Left ventricle myocardium inferior (tissue), 1 donor: Measurements from ENCODE around the gene PSD2. TPM values are rescaled to one million over a fixed set of nuclear protein-coding genes. Genes with fewer than 3 reads are reported as not detected.

ENCODE experiments used
- DNase-seq: peaks from one replicate; pipeline ENCODE4 v3.0.0-alpha.2; 2020
- H3K27ac ChIP-seq: fragments of 200-600 bp; replicated peaks from 2 replicates; pipeline ENCODE4 v1.8.0; 2021
- H3K27me3 ChIP-seq: fragments of 200-600 bp; 2 replicates; pipeline ENCODE4 v1.8.0; 2021; ENCODE audit warnings: low read depth
- H3K36me3 ChIP-seq: fragments of 200-600 bp; 2 replicates; pipeline ENCODE4 v1.8.0; 2021
- H3K4me1 ChIP-seq: fragments of 200-600 bp; 2 replicates; pipeline ENCODE4 v1.8.0; 2021
- H3K4me3 ChIP-seq: fragments of 200-600 bp; 2 replicates; pipeline ENCODE4 v1.8.0; 2021; ENCODE audit warnings: mild to moderate bottlenecking, moderate library complexity
- H3K9me3 ChIP-seq: fragments of 200-600 bp; replicated peaks from 2 replicates; pipeline ENCODE4 v1.8.0; 2021
- intact Hi-C: fragments of 100-400 bp; cut with micrococcal nuclease; formaldehyde crosslinking; loops from one replicate; pipeline ENCODE4 v1.11.0; 2022
- total RNA-seq: library from RNA; stranded (reverse); fragmentation: NEBNext Ultra II Directional; extraction: Animal tissue kit (Norgen Biotek cat#: 25700); gene quantifications from one replicate; pipeline ENCODE4 v1.2.1, GENCODE V29; 2021
- TF ChIP-seq, protein P1 (sequence below): fragments of 200-600 bp; IDR thresholded peaks from 2 replicates; pipeline ENCODE4 v1.8.0; 2021; ENCODE audit warnings: antibody characterized with exemption, mild to moderate bottlenecking, borderline replicate concordance
- donor health status: DM: no; HTN: yes; CAD: no; lungs with severe emphysema.

Gene PSD2
- total RNA-seq, 1 donor from 2014 or later: not detected

DNA sequence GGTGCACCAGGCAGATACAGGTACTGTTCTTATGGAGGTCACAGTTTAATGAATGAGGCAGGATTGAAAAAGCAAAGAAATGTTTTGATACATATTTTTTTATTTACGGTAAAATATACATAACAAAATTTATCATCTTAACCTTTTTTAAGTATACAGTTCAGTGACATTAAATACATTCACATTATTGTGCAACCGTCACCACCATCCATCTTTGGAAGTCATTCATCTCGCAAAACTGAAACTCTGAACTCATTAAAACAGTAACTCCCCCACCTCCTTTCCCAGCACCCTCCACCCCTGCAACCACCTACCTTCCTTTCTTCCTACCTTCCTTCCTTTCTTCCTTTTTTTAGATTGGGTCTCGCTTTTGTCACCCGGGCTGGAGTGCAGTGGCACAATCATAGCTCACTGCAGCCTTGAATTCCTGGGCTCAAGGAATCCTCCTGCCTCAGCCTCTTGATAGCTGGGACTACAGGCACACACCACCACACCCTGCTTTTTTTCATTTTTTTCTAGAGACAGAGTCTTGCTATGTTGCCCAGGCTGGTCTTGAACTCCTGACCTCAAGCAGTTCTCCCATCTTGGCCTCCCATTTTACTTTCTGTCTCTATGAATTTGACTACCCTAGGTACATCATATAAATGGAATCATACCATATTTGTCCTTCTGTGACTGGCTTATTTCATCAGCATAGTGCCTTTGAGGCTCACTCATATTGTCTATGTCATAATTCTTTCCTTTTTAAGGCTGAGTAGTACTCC, 22.5 kb upstream of the PSD2 start:
- H3K36me3 ChIP-seq: no peaks in the 10 kb centered on the region
- H3K9me3 ChIP-seq: no peaks in the 10 kb centered on the region
- H3K27me3 ChIP-seq: no peaks in the 10 kb centered on the region
- intact Hi-C loops: no loop called here
- TF ChIP-seq, protein P1, sequence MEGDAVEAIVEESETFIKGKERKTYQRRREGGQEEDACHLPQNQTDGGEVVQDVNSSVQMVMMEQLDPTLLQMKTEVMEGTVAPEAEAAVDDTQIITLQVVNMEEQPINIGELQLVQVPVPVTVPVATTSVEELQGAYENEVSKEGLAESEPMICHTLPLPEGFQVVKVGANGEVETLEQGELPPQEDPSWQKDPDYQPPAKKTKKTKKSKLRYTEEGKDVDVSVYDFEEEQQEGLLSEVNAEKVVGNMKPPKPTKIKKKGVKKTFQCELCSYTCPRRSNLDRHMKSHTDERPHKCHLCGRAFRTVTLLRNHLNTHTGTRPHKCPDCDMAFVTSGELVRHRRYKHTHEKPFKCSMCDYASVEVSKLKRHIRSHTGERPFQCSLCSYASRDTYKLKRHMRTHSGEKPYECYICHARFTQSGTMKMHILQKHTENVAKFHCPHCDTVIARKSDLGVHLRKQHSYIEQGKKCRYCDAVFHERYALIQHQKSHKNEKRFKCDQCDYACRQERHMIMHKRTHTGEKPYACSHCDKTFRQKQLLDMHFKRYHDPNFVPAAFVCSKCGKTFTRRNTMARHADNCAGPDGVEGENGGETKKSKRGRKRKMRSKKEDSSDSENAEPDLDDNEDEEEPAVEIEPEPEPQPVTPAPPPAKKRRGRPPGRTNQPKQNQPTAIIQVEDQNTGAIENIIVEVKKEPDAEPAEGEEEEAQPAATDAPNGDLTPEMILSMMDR: no peak
- H3K4me3 ChIP-seq: no peak overlapping the region
- DNase-seq: no peak
- H3K27ac ChIP-seq: no peak overlapping the region
- peaks cover 13% of the 10 kb centered on the region for H3K4me1 ChIP-seq

DNA sequence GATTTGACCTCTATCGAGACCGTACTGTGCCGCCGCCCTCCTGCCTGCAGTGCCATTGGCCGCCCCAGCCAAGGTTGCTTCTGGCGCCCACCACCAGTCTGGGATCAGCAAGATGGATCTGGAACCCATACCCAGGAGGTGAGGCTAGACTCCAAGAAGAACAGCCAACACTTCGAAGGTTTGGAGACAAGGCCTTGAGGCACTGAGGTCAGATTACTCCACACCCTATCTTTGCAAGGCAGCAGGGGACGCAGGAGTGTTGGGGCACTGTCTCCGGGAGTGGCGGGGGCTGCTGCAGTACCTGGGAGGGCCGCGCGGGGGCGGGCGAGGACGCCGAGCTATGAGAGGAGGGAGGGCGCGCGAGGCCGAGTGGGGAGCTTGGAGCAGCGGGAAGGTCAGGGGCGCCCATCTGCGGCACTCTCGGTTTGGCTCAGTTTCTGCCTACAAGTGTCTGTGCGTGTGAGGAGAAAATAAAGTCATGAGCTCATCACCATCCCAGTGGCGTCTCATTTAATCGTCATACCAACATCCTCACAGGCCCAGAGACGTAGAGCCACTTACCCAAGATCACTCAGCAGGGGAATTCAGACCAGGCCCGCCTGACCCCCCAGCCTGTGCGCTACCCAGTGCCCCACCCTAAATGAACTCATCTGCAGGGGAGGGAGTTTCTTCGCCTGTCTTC, 20.5 kb upstream of the PSD2 start:
- Histone ChIP-seq H3K36me3 (no peaks in the 10 kb centered on the region), H3K9me3 (no peaks in the 10 kb centered on the region), H3K4me1 (no peaks in the 10 kb centered on the region), H3K27me3 (no peaks in the 10 kb centered on the region), H3K27ac (no peak overlapping the region), H3K4me3 (no peak overlapping the region)
- TF ChIP-seq, protein P1: peak; percentile 95
- intact Hi-C loops: no loop called here
- DNase-seq: peak; percentile 77

DNA sequence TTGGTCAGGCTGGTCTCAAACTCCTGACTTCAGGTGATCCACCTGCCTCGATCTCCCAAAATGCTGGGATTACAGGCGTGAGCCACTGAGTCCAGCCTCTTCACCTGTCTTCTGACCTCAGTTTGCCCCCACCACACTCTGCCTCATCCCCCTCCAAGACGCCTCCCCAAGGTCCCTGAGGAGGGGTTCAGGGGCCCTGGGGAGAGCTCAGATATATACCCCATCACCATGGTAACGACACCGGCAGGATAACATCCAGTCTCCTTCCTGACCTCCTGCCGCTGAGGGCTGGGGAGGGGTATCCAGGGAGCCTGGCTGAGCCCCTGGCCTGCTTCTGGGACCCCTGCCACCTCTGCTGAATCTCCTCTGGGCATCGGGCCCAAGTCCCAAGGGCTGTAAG, 19.7 kb upstream of the PSD2 start:
- no peaks in the 10 kb centered on the region for H3K4me1 ChIP-seq
- no peaks in the 10 kb centered on the region for H3K36me3 ChIP-seq
- H3K27ac ChIP-seq: no peak overlapping the region
- H3K4me3 ChIP-seq: no peak overlapping the region
- DNase-seq: no peak
- TF ChIP-seq, protein P1: no peak
- H3K9me3 ChIP-seq: no peaks in the 10 kb centered on the region
- H3K27me3 ChIP-seq: no peaks in the 10 kb centered on the region
- intact Hi-C loops: no loop called here

DNA sequence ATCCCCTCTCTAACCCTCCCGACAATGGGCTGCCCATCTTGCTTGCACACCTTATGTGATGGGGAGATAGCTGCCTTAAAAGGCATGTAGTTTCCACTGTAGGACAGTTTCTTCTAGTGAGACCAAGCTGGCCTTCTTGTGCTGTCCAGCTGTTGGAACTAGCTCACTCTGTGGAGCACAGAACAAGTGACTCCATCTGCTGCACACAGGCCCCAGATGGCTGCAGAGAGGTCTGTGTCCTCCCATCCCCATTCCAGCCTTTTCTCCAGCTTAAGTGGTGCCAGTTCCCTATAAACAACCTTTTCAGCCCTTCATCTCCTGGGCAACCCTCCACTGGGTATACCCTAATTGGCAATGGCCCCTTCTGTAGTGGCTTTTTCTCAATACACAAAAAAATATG, 18.7 kb upstream of the PSD2 start:
- no peak for DNase-seq
- TF ChIP-seq, protein P1: no peak
- no peaks in the 10 kb centered on the region for H3K27me3 ChIP-seq
- no peaks in the 10 kb centered on the region for H3K4me1 ChIP-seq
- no peaks in the 10 kb centered on the region for H3K36me3 ChIP-seq
- H3K4me3 ChIP-seq: no peak overlapping the region
- intact Hi-C loops: no loop called here
- no peak overlapping the region for H3K27ac ChIP-seq
- no peaks in the 10 kb centered on the region for H3K9me3 ChIP-seq

DNA sequence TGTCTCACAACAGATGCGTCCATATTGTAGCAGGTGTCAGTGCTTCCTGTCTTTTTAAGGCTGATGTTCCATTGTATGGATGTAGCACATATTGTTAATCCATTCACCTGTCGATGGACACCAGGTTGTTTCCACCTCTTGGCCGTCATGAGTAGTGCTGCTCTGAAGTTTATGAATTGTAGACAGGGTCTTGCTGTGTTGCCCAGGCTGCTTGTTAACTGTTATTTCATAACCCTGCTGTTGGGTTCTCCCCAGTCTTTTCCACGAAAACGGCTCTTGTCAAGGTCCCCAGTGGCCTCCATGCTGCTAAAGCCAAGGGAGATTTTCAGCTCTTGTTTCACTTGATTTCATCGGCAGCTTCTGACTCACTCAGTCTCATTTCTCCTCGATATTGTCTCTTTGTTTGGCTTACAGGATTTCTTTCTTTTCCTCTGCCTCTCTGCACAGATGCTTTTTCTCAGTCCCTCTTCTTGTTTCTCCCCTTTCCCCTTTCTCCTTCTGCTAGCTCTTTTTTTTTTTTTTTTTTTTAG, 12.1 kb upstream of the PSD2 start:
- no peaks in the 10 kb centered on the region for H3K9me3 ChIP-seq
- TF ChIP-seq, protein P1: no peak
- no peak overlapping the region for H3K27ac ChIP-seq
- intact Hi-C loops: no loop called here
- H3K4me3 ChIP-seq: no peak overlapping the region
- peaks cover 15% of the 10 kb centered on the region for H3K4me1 ChIP-seq
- H3K36me3 ChIP-seq: no peaks in the 10 kb centered on the region
- no peaks in the 10 kb centered on the region for H3K27me3 ChIP-seq
- no peak for DNase-seq
